Right lobe of liver (tissue), 6 donors: Measurements from ENCODE around the gene SAYSD1. TPM values are rescaled to one million over a fixed set of nuclear protein-coding genes. Genes with fewer than 3 reads are reported as not detected.

Experiments
- ATAC-seq, 4 donors: fragments of 200-7000 bp; cut with Tn5 transposase; one replicate each; pipeline ENCODE4 v1.9.1; 2020; ENCODE audit warnings: mild to moderate bottlenecking in 4 of 4, moderate library complexity in 4 of 4
- DNase-seq, 3 donors: peaks; one replicate each; pipeline ENCODE4 v3.0.0-alpha.2; 2020
- H3K27ac ChIP-seq, 3 donors: fragments of 200-600 bp; one replicate each; pipeline ENCODE4 v1.8.0; 2022
- H3K27me3 ChIP-seq, 2 donors: fragments of 200-600 bp; one replicate each; pipeline ENCODE4 v1.8.0; 2022
- H3K36me3 ChIP-seq, 4 donors: fragments of 200-600 bp; sonication (generic) in 1 of 4; one replicate each; pipeline versions ENCODE4 v1.5.1 to v1.8.0; 2017 to 2022; ENCODE audit warnings: control low read depth in 1 of 4
- H3K4me1 ChIP-seq, 4 donors: fragments of 200-600 bp; sonication (generic) in 1 of 4; one replicate each; pipeline versions ENCODE4 v1.5.1 to v1.8.0; 2017 to 2022; ENCODE audit warnings: control low read depth in 1 of 4
- H3K4me3 ChIP-seq, 3 donors: fragments of 200-600 bp; one replicate each; pipeline ENCODE4 v1.8.0; 2022
- H3K9me3 ChIP-seq, 4 donors: fragments of 200-600 bp; sonication (generic) in 1 of 4; one replicate each; pipeline versions ENCODE4 v1.5.1 to v1.8.0; 2017 to 2022; ENCODE audit warnings: control low read depth in 1 of 4
- CTCF ChIP-seq, 4 donors: fragments of 200-600 bp in 3 of 4; fragments of 450-650 bp in 1 of 4; IDR thresholded peaks; one replicate each; pipeline versions ENCODE4 v1.5.1 to v1.8.0; 2016 to 2022; ENCODE audit warnings: antibody characterized with exemption in 4 of 4, mild to moderate bottlenecking in 2 of 4
- POLR2A ChIP-seq: fragments of 450-650 bp; IDR thresholded peaks from one replicate; pipeline ENCODE4 v1.6.1; 2017; ENCODE audit warnings: antibody characterized with exemption, mild to moderate bottlenecking
- WGBS: methylation state at CpG from one replicate; pipeline ENCODE4 v1.1.6; 2018; ENCODE audit warnings: low coverage, low lambda C conversion rate; ENCODE audit not compliant: insufficient coverage; ENCODE audit errors: missing lambda C conversion rate; 5-methylcytosine and 5-hydroxymethylcytosine counted together
- intact Hi-C, 2 donors: fragments of 100-400 bp; cut with DNase I; formaldehyde crosslinking; loops; one replicate each; pipeline versions ENCODE4 v1.11.2 to v1.14.1; 2022
- total RNA-seq, 6 experiments: library from RNA; depleted of rRNA in 2 of 6; stranded (reverse); fragments of >200 nt in 2 of 6; fragmentation: NEBNext Ultra II Directional in 3 of 6; extraction: Animal tissue kit (Norgen Biotek cat#: 25700) in 3 of 6; gene quantifications; one replicate each; pipeline versions ENCODE4 v1.1.0 to v1.2.4, GENCODE V29; 2016 to 2023
- donor health status: DM: no; HTN: yes; CAD: no.
- donor health status: DM: no; HTN: no; CAD: no.
- donor health status: DM: no; HTN: no; CAD: no.
- donor health status: DM: no; HTN: yes; CAD: no.
- donor health status: DM: no; HTN: yes; CAD: no.

SAYSD1 gene
- total RNA-seq, 6 experiments from 2014 or later = 4.3 to 9.3 (median 7.0) TPM

GRCh38 chr6:39078695-39079094 is 36.3 kb downstream of the SAYSD1 start:
- DNase-seq (no peak), ATAC-seq (no peak)
- 83% methylated on average over 1 of the region's 3 CpGs for WGBS
- Histone ChIP-seq H3K9me3 (no peaks in the 10 kb centered on the region), H3K4me1 (no peaks in the 10 kb centered on the region), H3K27ac (no peak overlapping the region), H3K27me3 (no peaks in the 10 kb centered on the region), H3K4me3 (no peak overlapping the region), H3K36me3 (no peaks in the 10 kb centered on the region)
- intact Hi-C loops = loop anchor here in 1 of 2 donors (10.0 kb wide), 1 partner anchor 94 kb away; no protein-coding TSS in a partner anchor
- TF ChIP-seq CTCF (IDR thresholded peaks at IDR 0.05) = no peak
- TF ChIP-seq POLR2A = no peak

GRCh38 chr6:39077882-39078594 is 36.9 kb downstream of the SAYSD1 start:
- intact Hi-C loops = loop anchor here in 1 of 2 donors (10.0 kb wide), 1 partner anchor 93 kb away; no protein-coding TSS in a partner anchor
- no peaks in the 10 kb centered on the region for H3K4me1 ChIP-seq
- no peak for DNase-seq
- H3K36me3 ChIP-seq = no peaks in the 10 kb centered on the region
- H3K4me3 ChIP-seq = no peak overlapping the region
- H3K9me3 ChIP-seq = no peaks in the 10 kb centered on the region
- TF ChIP-seq POLR2A = no peak
- no peak for TF ChIP-seq CTCF (IDR thresholded peaks at IDR 0.05)
- 90% methylated on average over 8 of the region's 11 CpGs for WGBS
- H3K27ac ChIP-seq = no peak overlapping the region
- H3K27me3 ChIP-seq = no peaks in the 10 kb centered on the region
- no peak for ATAC-seq

GRCh38 chr6:39076623-39077535 is 38.1 kb downstream of the SAYSD1 start:
- intact Hi-C loops = loop anchor here in 1 of 2 donors (10.0 kb wide), 1 partner anchor 92 kb away; no protein-coding TSS in a partner anchor

More at GRCh38 chr6:39076623-39077535, 38.1 kb downstream of the SAYSD1 start:
- DNase-seq = no peak
- H3K27ac ChIP-seq = no peak overlapping the region
- H3K27me3 ChIP-seq = no peaks in the 10 kb centered on the region
- WGBS = 79% methylated on average over 9 of the region's 9 CpGs
- no peaks in the 10 kb centered on the region for H3K36me3 ChIP-seq
- H3K9me3 ChIP-seq = no peaks in the 10 kb centered on the region
- H3K4me3 ChIP-seq = no peak overlapping the region
- no peaks in the 10 kb centered on the region for H3K4me1 ChIP-seq
- TF ChIP-seq POLR2A = no peak
- no peak for TF ChIP-seq CTCF (IDR thresholded peaks at IDR 0.05)
- ATAC-seq = no peak
